HG03460 (cell line): Measurements from ENCODE around the gene SOX11.

ENCODE experiments used
- ATAC-seq: cut with Tn5 transposase; IDR thresholded peaks from one replicate; pipeline ENCODE4 v1.9.1; 2021; ENCODE audit not compliant: unreplicated experiment

The SOX11 gene

DNA sequence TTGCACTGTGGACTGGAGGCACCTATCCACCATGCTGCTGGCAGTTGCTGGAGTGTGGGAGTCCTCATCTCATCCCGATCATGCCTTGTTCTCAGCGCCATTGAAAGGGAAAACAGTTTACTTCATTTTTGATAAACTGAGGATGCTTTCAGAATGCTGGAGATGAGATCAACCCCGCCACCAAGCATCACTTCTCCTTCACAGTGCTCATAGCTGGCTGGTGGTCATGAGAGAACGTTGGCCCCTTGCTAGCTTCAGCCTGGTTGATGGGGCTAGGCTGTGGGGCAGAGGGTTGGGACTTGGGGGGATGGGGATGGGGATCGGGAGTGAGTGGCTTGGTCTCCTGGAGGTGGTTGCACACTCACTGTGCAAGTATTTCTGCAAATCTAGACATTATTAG lies 30.1 kb downstream of the SOX11 start:
- ATAC-seq = no peak

DNA sequence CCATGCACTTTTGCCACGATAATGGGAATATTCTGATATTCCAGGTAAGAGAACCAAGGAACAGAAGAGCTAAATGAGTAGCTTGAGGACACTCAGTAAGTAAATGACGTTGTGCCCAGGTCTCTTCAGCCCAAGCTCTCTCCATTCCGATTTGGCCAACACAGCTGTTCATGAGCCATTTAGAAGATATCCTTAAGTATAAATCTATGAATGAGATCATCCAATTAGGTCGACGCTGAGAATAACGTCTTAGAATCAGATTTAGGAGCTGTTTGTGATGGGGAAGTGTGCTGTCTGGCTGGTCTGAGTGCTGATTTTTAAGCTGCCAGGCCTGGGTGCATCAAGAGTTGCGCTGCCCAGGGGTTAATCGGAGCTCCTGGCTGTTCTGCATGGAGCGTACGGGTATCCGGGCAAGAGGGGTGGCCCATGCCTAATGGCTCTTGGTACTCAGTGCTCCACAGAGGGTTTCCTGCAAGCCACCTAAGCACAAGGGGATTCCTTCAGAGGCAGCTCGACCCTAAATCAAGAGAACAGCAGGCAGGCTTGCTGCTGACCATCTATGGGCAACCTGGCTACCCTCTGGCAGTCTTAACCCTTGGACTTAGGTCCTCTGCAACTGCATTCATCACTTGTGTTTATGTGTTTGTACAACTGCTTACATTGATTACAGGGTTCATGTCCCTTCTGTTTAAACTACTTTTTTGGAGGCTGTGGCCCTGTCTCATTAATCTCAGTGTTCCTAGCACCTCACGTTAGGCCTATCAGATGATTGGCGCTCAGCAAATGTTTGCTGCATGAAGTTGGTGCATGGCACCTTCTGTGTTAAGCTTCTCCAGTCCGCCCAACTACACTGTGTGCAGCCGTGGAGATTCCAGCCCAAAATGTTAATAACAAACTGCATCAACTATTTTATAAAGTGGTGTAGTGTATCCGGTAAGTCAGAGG lies 31.9 kb downstream of the SOX11 start:
- ATAC-seq = no peak

DNA sequence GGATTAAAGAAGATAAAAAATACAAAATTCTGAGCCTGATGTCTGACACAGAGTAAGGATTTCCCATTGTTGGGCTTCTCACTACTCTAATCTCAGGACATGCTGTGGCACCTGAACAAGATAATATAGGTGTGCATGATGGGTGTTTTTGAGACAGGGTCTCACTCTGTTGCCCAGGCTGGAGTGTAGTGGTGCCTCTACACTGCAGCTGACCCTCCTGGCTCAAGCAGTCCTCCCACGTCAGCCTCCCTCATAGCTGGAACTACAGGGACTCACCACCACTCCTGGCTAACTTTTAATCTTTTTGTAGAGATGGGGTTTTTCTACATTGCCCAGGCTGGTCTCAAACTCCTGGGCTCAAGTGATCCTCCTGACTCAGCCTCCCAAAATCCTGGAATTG lies 32.9 kb downstream of the SOX11 start:
- ATAC-seq = no peak

DNA sequence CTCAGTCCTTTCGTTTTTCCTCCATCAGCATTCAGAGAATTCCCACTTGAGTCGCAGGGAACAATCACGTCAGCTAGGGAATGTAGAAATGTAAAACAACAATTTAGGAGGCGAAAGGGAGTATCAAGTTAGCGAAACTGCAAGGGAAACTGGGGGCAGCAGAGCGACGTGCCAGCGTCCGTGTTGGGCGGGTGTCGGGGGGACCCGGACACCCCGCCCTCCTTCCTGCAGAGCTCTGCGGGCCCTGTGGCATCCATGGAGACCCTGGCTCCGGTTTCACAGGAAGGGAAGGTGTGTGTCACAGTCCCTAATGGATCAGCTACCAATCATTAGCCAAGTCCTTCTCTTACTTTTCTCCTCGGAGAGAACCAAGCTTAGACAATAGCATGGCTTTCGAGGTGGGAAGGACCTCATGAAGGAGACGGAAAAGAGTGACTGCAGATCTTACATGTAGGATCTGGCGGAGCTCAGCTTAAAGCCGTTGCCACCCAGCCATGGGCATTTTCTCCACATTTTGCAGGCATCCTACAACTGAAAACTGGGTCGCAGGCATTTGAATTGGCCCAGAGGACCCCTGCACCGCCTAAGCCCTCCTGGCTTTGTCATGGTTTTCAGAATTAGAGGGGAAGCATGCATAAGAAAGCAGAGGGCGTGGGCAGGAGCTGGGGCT lies 33.7 kb downstream of the SOX11 start:
- no peak for ATAC-seq

DNA sequence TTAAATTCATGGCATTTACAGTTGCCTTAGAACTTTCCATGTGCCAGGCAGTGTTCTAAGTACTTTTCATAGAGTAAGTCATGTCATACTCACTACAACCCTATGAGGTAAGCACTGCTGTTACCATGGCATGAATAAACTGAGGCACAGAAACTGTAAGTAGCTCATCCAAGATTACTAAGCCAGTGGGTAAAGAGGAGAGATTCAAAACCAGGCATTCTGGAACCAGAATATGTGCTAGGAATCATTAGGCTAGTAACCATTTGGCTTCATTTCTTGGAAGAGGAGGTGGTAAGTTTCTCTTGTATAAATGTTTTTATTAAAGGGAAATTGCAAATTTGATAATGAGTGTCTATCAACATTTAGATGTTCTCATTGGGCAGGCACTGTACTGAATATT lies 35.1 kb downstream of the SOX11 start:
- ATAC-seq = no peak

DNA sequence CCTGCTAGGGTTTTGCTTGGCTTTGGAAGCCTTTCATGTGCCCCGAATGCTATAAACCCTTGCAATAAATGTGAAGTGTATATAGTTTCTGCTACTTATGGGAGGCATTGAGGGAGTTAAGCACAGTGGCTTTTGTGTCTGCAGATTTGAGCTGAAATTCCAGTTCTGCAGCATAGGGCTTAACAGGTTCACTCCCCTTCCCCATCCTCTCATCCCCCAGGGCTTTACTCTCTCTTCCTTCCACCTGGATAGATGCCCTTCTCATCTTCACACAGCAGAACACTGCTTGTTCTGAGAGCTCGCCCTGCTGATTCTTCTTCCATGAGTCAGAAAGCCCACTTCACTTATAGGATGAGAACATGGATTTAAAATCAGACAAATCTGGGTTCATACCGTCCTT lies 37.2 kb downstream of the SOX11 start:
- no peak for ATAC-seq

DNA sequence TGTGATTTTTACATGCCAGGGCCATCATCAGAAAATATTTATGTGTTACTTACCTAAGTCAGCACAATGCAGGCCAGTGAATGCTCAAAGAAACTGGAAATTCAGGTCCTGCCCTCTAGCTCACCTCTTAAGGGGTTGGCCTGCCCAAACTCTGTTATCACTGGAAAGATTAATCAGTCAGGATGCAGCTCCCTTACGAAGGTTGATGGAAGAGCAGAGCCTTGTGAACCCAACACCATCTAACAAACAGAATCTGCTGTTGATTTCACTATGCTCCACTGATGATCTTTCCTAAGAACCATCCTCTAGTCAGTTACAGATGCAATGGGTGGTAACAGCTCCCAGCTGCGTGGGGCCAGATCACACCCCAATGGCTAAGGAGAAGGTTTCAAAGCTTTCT lies 38.2 kb downstream of the SOX11 start:
- ATAC-seq = no peak

DNA sequence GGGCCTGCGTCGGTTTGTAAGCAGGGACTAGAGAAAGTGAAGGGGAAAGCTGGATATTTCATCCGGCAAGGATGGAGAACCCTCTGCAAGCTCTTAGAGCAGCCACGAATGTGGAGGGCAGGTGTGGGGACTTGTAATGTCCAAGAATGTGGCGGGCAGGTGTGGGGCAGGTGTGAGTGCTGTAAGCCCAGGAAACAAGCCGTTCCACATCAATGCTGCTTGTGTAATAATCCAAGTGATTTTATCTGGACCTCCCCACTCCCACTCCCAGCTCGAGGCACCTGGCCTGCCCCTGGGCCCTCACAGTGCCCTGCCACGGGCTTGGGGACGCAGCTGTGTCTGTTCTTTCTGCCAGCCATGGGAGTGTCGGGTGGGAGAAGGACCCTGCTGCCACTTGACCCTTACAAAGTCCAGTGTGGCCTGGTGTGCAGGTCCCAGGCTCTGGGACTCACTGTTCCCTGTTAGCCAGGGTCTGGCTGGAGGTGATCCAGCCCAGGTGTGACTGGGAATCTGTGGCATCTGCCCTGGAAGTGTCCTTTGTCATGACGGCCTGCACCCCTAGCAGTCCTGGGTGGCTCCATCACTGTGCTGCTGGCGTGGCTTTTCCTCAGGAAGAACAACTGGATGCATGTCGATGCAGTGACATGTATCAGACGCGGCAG lies 42.8 kb downstream of the SOX11 start:
- no peak for ATAC-seq

DNA sequence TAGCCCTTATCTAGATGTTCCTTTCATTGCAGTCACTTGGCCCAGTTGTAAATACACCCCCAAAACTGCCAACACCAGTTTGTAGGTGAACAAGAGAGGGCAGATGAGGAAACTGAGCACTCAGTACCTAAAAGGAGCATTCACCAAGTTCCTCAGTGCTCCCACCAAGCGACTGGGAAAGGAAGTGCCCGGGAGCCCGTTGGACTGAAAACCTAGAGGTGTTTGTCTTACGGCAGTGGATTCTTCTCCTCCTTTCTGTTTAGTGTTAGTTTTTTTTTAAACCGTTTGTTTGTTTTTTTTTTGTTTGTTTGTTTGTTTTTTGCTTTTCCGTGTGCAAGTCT lies 43.3 kb downstream of the SOX11 start:
- no peak for ATAC-seq

DNA sequence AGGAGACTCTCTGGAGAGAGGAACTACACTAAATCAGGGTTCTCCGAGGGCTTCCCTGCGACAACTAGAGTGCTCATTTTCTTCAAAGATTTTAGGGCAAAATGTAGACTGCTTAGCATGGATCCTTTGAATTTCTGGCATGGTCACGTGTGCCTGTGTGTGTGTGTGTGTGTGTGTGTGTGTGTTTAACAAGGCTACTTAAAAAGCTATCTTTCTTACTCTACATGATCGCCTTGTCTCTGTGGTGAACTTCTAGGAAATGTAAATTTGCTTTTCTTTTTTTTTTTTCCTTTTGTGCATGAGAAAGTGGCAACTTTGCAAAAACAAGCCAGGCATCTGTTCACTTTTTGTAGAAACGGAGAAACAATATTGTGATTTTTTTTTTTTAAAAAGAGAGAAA lies 43.9 kb downstream of the SOX11 start:
- ATAC-seq = no peak

DNA sequence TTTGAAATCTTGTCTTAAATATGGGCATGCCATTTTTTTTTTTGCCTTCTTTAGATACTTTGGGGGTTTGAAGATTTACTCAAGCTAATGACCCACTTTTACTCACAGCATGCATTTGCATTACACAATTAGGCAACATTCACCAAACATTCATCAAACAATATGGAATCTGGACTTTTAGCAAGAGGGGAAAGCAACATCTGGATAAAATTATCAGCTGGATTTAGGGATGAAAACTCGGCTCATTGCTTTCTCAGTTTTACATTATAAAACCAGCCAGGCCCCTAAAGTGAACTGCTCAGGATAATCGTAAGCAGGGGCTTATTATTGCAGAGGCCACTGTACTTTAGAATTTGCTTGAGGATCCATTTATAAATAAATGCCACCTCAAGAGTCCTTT lies 44.7 kb downstream of the SOX11 start:
- no peak for ATAC-seq

DNA sequence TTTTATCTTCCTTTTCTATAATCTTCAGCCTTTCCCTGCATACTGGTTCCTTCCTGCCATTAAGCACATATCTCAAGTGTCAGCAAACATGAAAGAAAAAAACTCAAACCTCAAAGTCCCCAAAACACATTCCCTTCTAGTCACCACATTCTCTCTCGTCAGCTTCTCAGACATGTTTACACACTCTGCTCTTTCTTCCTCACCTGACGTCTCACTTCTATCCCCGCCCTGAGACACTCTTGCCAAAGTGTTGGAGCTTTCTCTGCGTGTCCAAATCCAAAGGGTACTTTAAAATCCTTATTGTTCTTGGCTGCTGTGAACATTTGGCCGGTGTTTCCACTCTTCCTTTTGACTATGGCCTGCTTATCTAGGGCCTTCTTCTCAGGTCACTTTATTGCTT lies 47.9 kb downstream of the SOX11 start:
- no peak for ATAC-seq

DNA sequence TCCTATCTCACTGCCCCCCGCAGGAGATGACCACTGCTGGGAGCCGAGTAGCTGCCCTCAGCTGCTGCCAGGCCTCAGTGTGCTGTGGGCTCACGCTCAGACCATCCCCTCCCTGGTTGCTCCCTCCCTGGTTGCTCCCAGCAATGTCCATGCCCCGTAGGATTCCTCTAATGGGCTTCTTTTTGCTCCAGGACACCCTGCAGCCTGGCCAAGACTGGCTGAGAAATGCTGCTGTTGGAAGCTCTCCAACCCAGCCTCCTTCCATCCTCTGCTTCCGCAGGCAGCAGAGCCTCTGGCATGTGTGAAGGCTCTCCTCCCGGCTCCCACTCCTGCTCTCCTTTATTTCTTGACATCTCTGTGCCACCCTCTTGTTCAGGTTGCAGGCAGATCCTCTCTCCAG lies 48.6 kb downstream of the SOX11 start:
- ATAC-seq = no peak

DNA sequence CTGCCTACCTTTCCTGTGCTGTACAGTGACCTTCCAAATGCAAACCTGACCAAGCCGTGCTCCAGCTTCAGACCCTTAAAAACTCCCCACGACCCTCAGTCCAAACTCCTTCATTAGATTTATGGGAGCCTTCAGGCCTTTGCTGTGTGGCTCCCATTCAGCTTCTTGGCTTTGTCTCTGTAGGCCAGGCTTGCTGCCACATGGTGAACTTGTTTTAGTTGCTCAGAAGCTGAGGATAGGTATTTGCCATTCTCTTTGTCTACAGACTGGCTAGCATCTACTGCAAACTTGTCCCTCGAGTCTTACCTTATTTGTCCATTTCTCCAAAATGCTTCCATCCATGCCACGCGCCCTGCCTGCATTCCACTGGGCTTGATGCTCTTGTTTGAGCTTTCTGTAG lies 49.1 kb downstream of the SOX11 start:
- ATAC-seq = no peak

DNA sequence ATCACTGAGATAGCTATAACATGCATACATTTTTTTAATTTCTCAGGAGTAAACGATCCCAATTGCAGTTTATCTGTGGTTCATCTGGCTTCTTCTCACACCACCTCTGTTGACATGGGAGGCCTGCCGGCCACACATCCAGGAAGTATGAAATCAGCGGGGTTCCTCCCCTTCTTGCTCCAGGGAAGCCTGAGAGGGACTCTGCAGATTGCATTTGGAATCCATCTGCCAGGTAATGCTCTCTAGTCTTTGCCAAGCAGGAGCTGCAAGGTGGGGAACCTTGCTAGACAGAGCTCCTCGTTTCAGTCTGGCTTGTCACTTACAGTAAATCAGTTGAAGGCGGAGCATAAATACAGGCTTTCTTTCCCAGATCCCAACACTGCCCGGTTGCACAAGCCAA lies 49.9 kb downstream of the SOX11 start:
- no peak for ATAC-seq

DNA sequence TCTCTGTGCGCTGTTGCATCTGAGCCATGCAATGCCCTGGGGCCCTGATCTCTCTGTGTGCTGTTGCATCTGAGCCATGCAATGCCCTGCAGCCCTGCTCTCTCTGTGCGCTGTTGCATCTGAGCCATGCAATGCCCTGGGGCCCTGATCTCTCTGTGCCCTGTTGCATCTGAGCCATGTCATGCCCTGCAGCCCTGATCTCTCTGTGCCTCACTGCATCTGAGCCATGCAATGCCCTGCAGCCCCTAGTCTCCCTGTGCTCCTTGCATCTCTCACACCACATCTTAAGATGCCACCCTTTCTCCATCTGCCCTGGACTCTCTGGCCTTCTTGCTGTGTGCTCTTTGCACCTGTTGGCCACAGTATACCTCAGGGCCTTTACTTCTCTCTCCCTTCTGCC lies 56.2 kb downstream of the SOX11 start:
- ATAC-seq = no peak

DNA sequence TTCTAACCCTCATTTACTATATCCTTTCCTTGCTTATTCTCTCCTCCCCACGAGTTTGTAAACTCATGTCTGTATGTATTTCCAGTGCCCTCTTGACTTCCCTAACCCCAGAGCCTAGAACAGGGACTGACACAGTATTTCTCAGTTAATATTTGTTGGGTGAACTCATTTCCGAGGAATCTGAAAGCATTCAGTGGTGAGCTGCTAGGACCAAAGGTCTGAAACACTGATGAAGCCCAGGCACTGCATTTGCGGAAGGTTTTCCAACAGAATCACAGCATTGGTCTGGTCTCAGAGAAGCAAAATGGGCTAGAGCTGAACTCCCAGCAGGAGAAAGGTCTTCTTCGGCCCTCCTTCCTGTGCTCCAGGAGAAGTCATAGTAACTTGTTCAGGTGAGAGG lies 56.8 kb downstream of the SOX11 start:
- ATAC-seq = no peak

DNA sequence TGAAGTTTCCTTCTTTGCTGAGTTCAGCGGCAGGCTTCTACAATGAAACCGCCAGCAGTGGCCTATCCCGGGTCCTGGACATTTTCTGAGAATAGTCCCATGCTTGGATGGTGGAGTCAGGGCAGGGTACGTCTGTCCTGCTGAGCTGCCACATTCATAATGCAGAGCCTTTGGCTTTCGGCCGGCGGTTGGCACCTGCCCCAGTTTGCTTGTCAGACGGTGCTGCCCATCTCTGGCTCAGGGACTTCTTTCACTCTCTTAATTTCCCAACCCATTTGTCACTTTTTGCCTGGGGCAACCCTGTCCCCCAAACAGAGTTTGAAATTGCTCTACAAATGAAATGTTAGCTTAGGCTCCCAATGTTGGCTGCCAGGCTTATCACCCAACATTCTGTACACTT lies 57.2 kb downstream of the SOX11 start:
- no peak for ATAC-seq
